A549 treated with CpdA at 1 μM for 4 hours (cell line): ENCODE measurements around the gene ENTPD1. TPM values are rescaled to one million over a fixed set of nuclear protein-coding genes. Genes with fewer than 3 reads are reported as not detected.

Source experiments
- total RNA-seq: library from RNA; stranded (reverse); fragments of 200-300 nt; extraction: Qiagen RNA extraction; gene quantifications from 5 replicates; pipeline ENCODE4 v1.2.3, GENCODE V29; 2022; ENCODE audit warnings: low read depth

The ENTPD1 gene, protein sequence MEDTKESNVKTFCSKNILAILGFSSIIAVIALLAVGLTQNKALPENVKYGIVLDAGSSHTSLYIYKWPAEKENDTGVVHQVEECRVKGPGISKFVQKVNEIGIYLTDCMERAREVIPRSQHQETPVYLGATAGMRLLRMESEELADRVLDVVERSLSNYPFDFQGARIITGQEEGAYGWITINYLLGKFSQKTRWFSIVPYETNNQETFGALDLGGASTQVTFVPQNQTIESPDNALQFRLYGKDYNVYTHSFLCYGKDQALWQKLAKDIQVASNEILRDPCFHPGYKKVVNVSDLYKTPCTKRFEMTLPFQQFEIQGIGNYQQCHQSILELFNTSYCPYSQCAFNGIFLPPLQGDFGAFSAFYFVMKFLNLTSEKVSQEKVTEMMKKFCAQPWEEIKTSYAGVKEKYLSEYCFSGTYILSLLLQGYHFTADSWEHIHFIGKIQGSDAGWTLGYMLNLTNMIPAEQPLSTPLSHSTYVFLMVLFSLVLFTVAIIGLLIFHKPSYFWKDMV
- 0.02 to 0.10 TPM in 2 of 5 replicates, not detected in the others for total RNA-seq

DNA sequence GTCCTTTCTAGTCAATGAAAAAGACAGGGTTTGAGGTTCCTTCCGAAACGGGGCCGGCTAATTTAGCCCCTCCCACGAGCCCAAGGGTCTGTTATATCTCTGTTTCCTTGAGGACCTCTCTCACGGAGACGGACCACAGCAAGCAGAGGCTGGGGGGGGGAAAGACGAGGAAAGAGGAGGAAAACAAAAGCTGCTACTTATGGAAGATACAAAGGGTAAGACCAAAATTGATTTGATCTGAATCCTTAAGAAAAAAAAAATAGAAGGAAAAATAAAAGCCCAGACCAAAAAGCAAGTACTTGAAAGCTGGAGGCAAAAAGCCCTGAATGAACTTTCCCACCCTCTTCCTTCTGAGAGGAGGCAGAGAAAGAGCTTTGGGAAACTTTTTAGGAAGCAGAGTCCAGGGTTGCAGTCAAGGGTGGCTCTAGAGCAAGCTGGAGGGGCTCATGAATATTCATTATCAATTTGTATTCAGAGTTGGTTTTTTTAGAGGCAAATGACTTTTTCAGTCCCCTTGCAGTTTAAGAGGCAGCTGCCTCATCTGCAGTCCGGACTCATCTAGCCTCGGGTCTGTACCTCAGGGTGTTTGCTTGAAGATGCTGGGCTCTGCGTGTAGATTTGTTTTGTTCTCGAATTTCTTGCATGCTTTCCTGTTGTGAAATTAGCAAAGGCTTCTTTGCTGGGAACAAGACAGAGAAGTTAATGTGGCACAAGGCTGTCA lies at the start of gene ENTPD1:
TSS of gene ENTPD1 (plus strand) at position 123 of the 721 bp plus-strand sequence. CDS start at position 200, 77 bp downstream.

GRCh38 chr10:95907456-95908253 lies 151.7 kb downstream of the ENTPD1 start, which contains the start of gene CC2D2B:
Gene CC2D2B (plus strand): TSS chr10:95907975. CDS start chr10:95911324, 3,349 bp downstream.

Other genes starting within 250 kb of the ENTPD1 start
- 0.56 to 0.91 TPM (median 0.58 TPM) in 5 replicates for gene SORBS1, start 194.8 kb upstream of the ENTPD1 start, total RNA-seq
- gene ALDH18A1, start 99.5 kb upstream of the ENTPD1 start, total RNA-seq, result 48.2 to 52.0 TPM (median 51.1 TPM) in 5 replicates
- gene TCTN3, start 62.2 kb upstream of the ENTPD1 start, total RNA-seq, result 39.5 to 49.4 TPM (median 44.2 TPM) in 5 replicates
- 0.15 TPM in 1 of 5 replicates, not detected in the others for gene CC2D2B, start 151.8 kb downstream of the ENTPD1 start, total RNA-seq